Measurements from ENCODE around the gene SH2D3C. TPM values are rescaled to one million over a fixed set of nuclear protein-coding genes. Genes with fewer than 3 reads are reported as not detected.

The SH2D3C gene
- total RNA-seq, 1 experiment from 2014 or later: not detected

DNA sequence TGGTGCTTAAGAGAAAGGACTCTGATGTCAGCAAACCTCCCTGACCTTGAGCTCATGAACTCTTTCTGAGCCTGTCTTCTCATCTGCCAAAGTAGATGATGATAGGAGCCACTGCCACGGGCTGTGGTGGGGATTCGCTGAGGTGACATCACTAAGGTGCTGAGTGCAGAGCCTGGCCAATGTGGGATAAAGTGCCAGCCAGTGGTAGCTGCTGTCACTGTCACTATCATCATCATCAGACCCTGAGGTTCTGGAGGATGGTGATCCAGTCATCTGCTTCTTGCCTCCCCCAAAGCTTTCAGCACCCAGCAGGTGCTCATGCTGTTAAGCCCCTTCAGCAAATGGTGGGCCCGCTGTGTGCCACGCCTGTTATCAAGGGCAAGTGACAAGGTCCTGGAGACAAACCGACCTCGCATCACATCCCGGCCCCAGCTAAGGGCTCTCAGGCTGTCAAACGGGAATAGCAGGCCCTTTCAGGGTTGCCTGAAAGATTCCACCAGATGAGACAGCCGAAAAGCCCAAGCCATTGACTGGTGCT is 30.6 kb upstream of the SH2D3C start:
- DNase-seq (ENCODE audit: low read depth): no peak

- no peak for DNase-seq (ENCODE audit: low read depth)
Measured at GRCh38 chr9:127808347-127809001, 30.0 kb upstream of the SH2D3C start.

- DNase-seq (ENCODE audit: low read depth): no peak
Measured at GRCh38 chr9:127806871-127807270, 28.4 kb upstream of the SH2D3C start.

DNA sequence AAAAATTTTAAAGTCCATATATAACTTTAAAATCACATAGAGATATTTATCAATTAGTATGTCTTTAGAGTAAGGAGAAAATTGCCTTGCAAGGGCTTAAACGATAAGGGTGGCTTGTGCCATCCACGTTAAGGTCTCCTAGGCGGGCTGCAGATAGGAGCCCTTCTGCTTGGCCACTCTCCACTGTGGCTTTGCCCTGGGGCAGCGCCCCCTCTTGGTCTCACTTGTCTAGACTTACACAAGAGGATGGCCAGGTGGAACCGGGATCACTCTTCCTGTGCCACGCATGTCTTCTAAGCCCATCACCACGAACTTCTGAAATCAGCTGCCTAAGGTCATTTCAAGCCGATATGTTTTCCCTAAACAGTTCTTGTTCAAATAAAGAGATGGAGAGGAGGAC is 27.2 kb upstream of the SH2D3C start:
- DNase-seq (ENCODE audit: low read depth): no peak

GRCh38 chr9:127803507-127804352 is 25.3 kb upstream of the SH2D3C start:
- peak; percentile 68 for DNase-seq (ENCODE audit: low read depth)

DNA sequence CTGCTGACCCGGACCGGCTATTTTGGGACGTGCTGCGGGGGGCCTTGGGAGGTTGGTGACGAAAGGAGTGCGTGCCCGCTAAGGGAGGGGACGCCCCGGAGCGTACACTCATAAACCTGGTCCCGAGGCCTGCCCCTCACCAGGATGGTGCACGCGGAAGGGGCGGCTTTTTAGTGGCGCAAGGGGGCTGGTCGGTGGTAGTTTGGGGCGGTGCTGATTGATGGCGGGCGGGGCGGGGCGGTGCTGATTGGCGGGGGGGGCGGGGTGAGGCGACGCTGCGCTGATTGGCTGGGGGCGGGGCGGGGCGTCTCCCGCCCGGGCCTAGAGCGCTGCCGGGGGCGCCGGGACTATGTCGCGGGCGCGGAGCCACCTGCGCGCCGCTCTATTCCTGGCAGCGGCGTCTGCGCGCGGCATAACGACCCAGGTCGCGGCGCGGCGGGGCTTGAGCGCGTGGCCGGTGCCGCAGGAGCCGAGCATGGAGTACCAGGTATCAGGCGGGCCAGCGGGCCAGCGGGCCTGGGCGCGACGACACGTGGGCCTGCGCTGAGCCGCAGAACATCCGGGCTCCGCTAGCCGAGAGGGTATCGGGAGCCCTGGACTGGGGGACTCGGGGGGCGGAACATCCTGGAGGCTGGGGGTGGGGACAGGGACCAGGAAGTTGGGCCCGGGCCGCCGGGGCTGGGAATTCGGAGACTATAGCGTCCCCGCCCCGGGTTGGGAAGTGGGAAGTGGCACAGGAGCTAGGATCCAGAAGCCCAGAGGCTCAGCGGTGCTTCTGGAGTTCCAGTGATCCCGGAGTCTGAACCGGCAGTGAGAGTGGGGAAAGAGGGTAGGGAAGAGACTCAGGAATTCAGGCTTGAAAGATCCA is 24.3 kb upstream of the SH2D3C start, which contains the start of gene FPGS:
Gene FPGS (plus strand): TSS at position 307 of the 868 bp plus-strand sequence. CDS start 43 bp downstream, at position 350.
- peak; percentile 89 for DNase-seq (ENCODE audit: low read depth)

- no peak for DNase-seq (ENCODE audit: low read depth)
Measured at GRCh38 chr9:127801955-127802575, 23.6 kb upstream of the SH2D3C start.

- DNase-seq (ENCODE audit: low read depth): no peak
Measured at GRCh38 chr9:127796852-127797370, 18.4 kb upstream of the SH2D3C start.

- peak; percentile 65 for DNase-seq (ENCODE audit: low read depth)
Measured at GRCh38 chr9:127796225-127796813, 17.9 kb upstream of the SH2D3C start.

DNA sequence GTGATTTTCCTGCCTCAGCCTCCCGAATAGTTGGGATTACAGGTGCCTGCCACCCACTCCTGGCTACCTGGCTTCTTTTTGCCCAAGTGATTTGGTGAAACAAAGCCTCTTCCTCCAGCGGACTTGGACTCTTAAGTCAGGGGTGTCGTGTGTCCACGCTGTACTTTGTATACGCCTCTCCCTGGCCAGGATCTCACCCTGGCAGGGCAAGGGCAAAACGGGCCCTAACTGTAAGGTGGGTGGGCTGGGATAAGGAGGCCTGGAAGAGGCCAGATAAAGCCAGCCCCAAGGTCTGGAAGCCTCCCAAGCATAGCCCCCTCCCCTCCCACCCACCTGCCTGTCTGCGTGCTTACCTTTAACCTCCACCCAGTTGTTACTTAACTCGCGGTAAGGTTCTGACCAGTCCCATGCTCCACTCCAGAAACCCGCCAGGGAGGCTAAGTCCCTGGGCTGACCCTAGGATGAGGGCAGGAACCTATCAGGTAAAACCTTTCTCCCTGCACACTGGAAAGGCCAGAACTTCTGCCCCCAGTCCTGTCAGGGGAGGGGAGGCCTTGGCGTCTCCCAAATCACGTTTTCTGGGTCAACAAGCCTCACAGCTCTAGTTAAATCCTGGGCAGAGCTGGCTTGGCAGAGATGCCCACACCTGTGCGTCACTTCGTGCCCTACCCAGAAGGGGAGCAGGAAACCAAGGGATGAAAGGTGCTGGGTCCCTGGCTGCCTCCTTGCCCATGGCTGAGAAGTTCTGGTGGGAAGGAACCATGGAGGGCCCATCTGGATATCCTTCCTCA is 15.7 kb upstream of the SH2D3C start:
- no peak for DNase-seq (ENCODE audit: low read depth)

GRCh38 chr9:127793093-127793708 is 14.7 kb upstream of the SH2D3C start:
- peak; percentile 59 for DNase-seq (ENCODE audit: low read depth)

GRCh38 chr9:127792417-127793031 is 14.1 kb upstream of the SH2D3C start:
- no peak for DNase-seq (ENCODE audit: low read depth)

DNA sequence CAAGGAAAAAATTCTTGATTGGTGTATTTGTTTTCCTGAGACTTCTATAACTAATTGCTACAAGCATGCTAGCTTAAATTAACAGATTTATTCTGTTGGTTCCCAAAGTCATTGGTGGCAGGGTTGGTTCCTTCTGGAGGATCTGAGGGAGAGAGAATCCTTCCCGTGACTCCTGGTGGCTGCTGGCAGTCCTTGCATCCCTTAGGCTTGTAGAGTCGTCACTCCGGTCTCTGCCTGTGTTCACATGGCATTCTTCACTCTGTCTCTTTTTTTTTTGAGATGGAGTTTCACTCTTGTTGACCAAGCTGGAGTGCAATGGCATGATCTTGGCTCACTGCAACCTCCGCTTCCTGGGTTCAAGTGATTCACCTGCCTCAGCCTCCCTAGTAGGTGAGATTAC is 12.6 kb upstream of the SH2D3C start:
- DNase-seq (ENCODE audit: low read depth): no peak

DNA sequence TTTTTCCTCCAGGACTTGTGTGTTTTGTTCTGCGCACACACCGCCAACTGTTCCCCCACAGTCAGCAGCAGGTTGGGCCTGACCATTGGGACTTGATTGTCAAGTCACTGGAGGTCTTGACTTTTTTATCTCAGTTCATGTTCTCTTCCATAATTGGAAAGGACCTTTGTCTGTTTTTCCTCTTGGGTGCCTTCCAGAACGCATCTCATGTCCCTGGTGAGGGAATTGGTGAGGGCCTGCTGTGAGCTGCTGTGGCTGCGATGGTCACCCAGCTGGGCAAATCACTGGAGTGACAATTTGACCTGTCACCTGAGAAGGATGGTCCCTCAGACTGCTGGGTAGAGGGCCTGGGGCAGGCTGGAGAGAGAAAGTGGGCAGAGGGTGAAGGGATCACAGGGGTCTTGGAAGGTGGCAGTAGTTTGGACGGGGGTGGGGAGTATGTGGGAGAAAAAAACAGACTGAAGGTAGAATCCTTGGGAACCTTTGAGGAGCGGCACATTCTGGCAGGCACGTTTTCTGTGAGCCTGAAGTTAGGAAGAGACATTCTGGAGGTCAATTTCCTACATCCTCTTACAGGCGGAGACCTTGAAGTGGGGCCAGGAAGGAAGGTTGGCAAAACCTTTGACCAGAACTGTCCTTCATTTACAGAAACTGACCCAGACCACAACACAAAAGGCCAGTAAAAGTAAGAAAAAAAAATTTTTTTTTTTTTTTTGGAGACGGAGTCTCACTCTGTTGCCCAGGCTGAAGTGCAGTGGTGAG is 11.8 kb upstream of the SH2D3C start:
- DNase-seq (ENCODE audit: low read depth): no peak

DNA sequence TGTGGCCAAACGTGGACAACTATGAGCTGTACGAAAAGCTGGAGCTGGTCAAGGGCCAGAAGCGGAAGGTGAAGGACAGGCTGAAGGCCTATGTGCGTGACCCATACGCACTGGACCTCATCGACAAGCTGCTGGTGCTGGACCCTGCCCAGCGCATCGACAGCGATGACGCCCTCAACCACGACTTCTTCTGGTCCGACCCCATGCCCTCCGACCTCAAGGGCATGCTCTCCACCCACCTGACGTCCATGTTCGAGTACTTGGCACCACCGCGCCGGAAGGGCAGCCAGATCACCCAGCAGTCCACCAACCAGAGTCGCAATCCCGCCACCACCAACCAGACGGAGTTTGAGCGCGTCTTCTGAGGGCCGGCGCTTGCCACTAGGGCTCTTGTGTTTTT is 10.7 kb upstream of the SH2D3C start:
- no peak for DNase-seq (ENCODE audit: low read depth)

GRCh38 chr9:127788337-127789011 is 10.0 kb upstream of the SH2D3C start:
- no peak for DNase-seq (ENCODE audit: low read depth)

DNA sequence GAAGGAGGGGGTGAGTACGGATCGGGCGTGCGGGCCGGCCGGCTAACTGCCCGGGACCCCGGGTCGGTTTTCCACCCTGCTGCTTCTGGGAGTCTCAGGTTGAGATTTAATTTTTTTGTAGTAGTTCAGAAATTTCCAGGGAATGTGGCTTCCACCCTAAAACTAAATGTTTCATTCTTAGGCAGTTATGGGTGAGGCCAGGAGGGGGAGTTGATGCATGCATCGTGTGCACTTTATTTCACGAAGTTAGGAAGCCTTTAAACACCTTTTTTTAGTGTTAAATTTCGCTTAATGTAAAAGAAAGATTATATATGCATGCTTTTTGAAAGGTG is 8.3 kb upstream of the SH2D3C start:
- no peak for DNase-seq (ENCODE audit: low read depth)
